CD14-positive monocyte (primary cell): ENCODE results near the gene LSM11. TPM values are rescaled to one million over a fixed set of nuclear protein-coding genes. Genes with fewer than 3 reads are reported as not detected.

ENCODE experiments used
- DNase-seq, 3 donors: peaks; one replicate each; pipeline ENCODE4 v3.0.0-alpha.2; 2011 to 2022
- H2AFZ ChIP-seq: 2 replicates; pipeline ENCODE4 v1.6.0; 2012; ENCODE audit warnings: mild to moderate bottlenecking, low read depth, low read length, inconsistent platforms; ENCODE audit not compliant: insufficient read depth, poor library complexity, severe bottlenecking
- H3K27ac ChIP-seq, 2 donors: 1 replicate in 1 of 2; 2 replicates in 1 of 2; pipeline ENCODE4 v1.5.1; 2012 to 2013; ENCODE audit warnings: low read length in 2 of 2, control low read depth in 1 of 2, inconsistent platforms in 1 of 2, low read depth in 1 of 2, mild to moderate bottlenecking in 1 of 2
- H3K27me3 ChIP-seq, 2 donors: one replicate each; pipeline versions ENCODE4 v1.6.0 to v1.6.1; 2011 to 2013; ENCODE audit warnings: low read length in 2 of 2; ENCODE audit not compliant: control insufficient read depth in 2 of 2, insufficient read depth in 2 of 2
- H3K36me3 ChIP-seq, 2 donors: replicated peaks in 1 of 2; 1 replicate in 1 of 2; 2 replicates in 1 of 2; pipeline versions ENCODE4 v1.5.1 to v1.6.1; 2012 to 2013; ENCODE audit warnings: low read length in 2 of 2, control low read depth in 1 of 2, inconsistent platforms in 1 of 2, mild to moderate bottlenecking in 1 of 2; ENCODE audit not compliant: insufficient read depth in 2 of 2, control insufficient read depth in 1 of 2
- H3K4me1 ChIP-seq, 2 donors: 1 replicate in 1 of 2; 2 replicates in 1 of 2; pipeline versions ENCODE4 v1.5.1 to v1.6.1; 2012 to 2013; ENCODE audit warnings: low read length in 2 of 2, control low read depth in 1 of 2, inconsistent platforms in 1 of 2, mild to moderate bottlenecking in 1 of 2, moderate library complexity in 1 of 2; ENCODE audit not compliant: insufficient read depth in 2 of 2, control insufficient read depth in 1 of 2
- H3K4me2 ChIP-seq: replicated peaks from 2 replicates; pipeline ENCODE3; 2012; ENCODE audit warnings: low read length, moderate library complexity, mild to moderate bottlenecking; ENCODE audit not compliant: poor library complexity, severe bottlenecking; ENCODE audit errors: extremely low read depth
- H3K4me3 ChIP-seq, 3 experiments: fragments of 200-600 bp in 1 of 3; sonication (generic) in 1 of 3; replicated peaks in 1 of 3; 1 replicate in 2 of 3; 2 replicates in 1 of 3; pipeline ENCODE4 v1.5.1; 2011 to 2013; ENCODE audit warnings: low read length in 3 of 3, mild to moderate bottlenecking in 3 of 3, control low read depth in 2 of 3, low read depth in 2 of 3, inconsistent platforms in 1 of 3, moderate library complexity in 1 of 3
- H3K79me2 ChIP-seq: 2 replicates; pipeline ENCODE4 v1.6.0; 2012; ENCODE audit warnings: mild to moderate bottlenecking, control low read depth, inconsistent platforms, low read length, moderate library complexity; ENCODE audit not compliant: insufficient read depth
- H3K9ac ChIP-seq: 2 replicates; pipeline ENCODE4 v1.6.0; 2017; ENCODE audit warnings: low read length, mild to moderate bottlenecking; ENCODE audit not compliant: insufficient read depth, poor library complexity, severe bottlenecking
- H3K9me3 ChIP-seq, 2 donors: replicated peaks in 1 of 2; 1 replicate in 1 of 2; 2 replicates in 1 of 2; pipeline versions ENCODE4 v1.5.1 to v1.6.1; 2012 to 2013; ENCODE audit warnings: low read length in 2 of 2, control low read depth in 1 of 2; ENCODE audit not compliant: control insufficient read depth in 1 of 2, insufficient read depth in 1 of 2
- H4K20me1 ChIP-seq: 2 replicates; pipeline ENCODE4 v1.6.0; 2012; ENCODE audit warnings: mild to moderate bottlenecking, low read length, control low read depth, moderate library complexity; ENCODE audit not compliant: insufficient read depth
- H3K27ac Mint-ChIP-seq, 7 donors: one replicate each; pipeline ENCODE4 v1.8.0; 2020; ENCODE audit warnings: mild to moderate bottlenecking in 7 of 7, mixed read lengths in 7 of 7, moderate library complexity in 6 of 7, inconsistent platforms in 2 of 7
- H3K27me3 Mint-ChIP-seq, 3 donors: one replicate each; pipeline ENCODE4 v1.8.0; 2021 to 2022; ENCODE audit warnings: low read depth in 3 of 3, mild to moderate bottlenecking in 3 of 3, mixed read lengths in 3 of 3, moderate library complexity in 3 of 3, inconsistent platforms in 1 of 3
- H3K36me3 Mint-ChIP-seq, 2 donors: one replicate each; pipeline ENCODE4 v1.8.0; 2020; ENCODE audit warnings: mixed read lengths in 2 of 2, inconsistent platforms in 1 of 2, mild to moderate bottlenecking in 1 of 2
- H3K4me1 Mint-ChIP-seq: one replicate; pipeline ENCODE4 v1.8.0; 2020; ENCODE audit warnings: mild to moderate bottlenecking, mixed read lengths
- H3K4me3 Mint-ChIP-seq, 2 donors: one replicate each; pipeline ENCODE4 v1.8.0; 2020; ENCODE audit warnings: mild to moderate bottlenecking in 2 of 2, mixed read lengths in 2 of 2, moderate library complexity in 1 of 2
- H3K9me3 Mint-ChIP-seq, 7 donors: one replicate each; pipeline ENCODE4 v1.8.0; 2020 to 2022; ENCODE audit warnings: mixed read lengths in 7 of 7, mild to moderate bottlenecking in 6 of 7, moderate library complexity in 6 of 7, inconsistent platforms in 2 of 7
- CTCF ChIP-seq: fragments of 200-600 bp; IDR thresholded peaks from one replicate; pipeline ENCODE4 v1.8.0; 2022; ENCODE audit warnings: antibody characterized with exemption, mild to moderate bottlenecking
- WGBS: methylation state at CpG from one replicate; pipeline ENCODE4 v1.1.5; 2013; ENCODE audit warnings: missing lambda C conversion rate; ENCODE audit not compliant: insufficient coverage; 5-methylcytosine and 5-hydroxymethylcytosine counted together
- intact Hi-C, 2 donors: fragments of 100-400 bp; cut with micrococcal nuclease; formaldehyde crosslinking; loops; one replicate each; pipeline versions ENCODE4 v1.15.0 to v1.15.1; 2023
- polyA plus RNA-seq, 3 donors: library from polyadenylated mRNA; depleted of rRNA in 1 of 3; unstranded in 2 of 3; stranded (reverse) in 1 of 3; fragments of 300-500 nt in 2 of 3; fragments of >200 nt in 1 of 3; fragmentation: Illumina TruSeq in 2 of 3; gene quantifications; 1 replicate in 2 of 3; 2 replicates in 1 of 3; pipeline ENCODE4 v1.2.3, GENCODE V29; 2012 to 2021

The LSM11 gene
- polyA plus RNA-seq, 3 donors = 0.28 to 1.3 (median 0.41) TPM

- H3K36me3 ChIP-seq = peaks cover 53 to 75% of the 10 kb centered on the region in 2 donors
- H3K36me3 Mint-ChIP-seq = peaks cover 52 to 61% of the 10 kb centered on the region in 2 donors
- H3K4me2 ChIP-seq = no peak overlapping the region
- no peak overlapping the region for H3K4me3 ChIP-seq
- H3K27ac Mint-ChIP-seq = no peak overlapping the region
- DNase-seq = no peak
- no peaks in the 10 kb centered on the region for H3K9me3 ChIP-seq
- intact Hi-C loops = no loop called here
- no CpG with 5 or more reads among the region's 3 CpGs for WGBS
- no peak overlapping the region for H2AFZ ChIP-seq
- H3K27me3 Mint-ChIP-seq = no peaks in the 10 kb centered on the region
- H3K9ac ChIP-seq = no peak overlapping the region
- no peaks in the 10 kb centered on the region for H3K27me3 ChIP-seq
- no peaks in the 10 kb centered on the region for H3K9me3 Mint-ChIP-seq
- H3K79me2 ChIP-seq = no peaks in the 10 kb centered on the region
- H3K4me3 Mint-ChIP-seq = no peak overlapping the region
- H3K27ac ChIP-seq = no peak overlapping the region
- no peaks in the 10 kb centered on the region for H3K4me1 ChIP-seq
- peaks cover 4% of the 10 kb centered on the region for H4K20me1 ChIP-seq
- no peak for TF ChIP-seq CTCF
- no peaks in the 10 kb centered on the region for H3K4me1 Mint-ChIP-seq
Measured at GRCh38 chr5:157785801-157786200, 42.3 kb downstream of the LSM11 start.

- Histone ChIP-seq H3K4me2 (no peak overlapping the region), H3K9me3 (no peaks in the 10 kb centered on the region), H3K4me3 (no peak overlapping the region), H3K27me3 (no peaks in the 10 kb centered on the region), H3K9ac (no peak overlapping the region), H3K36me3 (peaks cover 58 to 97% of the 10 kb centered on the region in 2 donors), H3K79me2 (no peaks in the 10 kb centered on the region), H2AFZ (no peak overlapping the region), H3K27ac (no peak overlapping the region), H3K4me1 (no peaks in the 10 kb centered on the region), H4K20me1 (peaks cover 4% of the 10 kb centered on the region)
- Mint-ChIP-seq H3K4me3 (no peak overlapping the region), H3K27ac (no peak overlapping the region), H3K36me3 (peaks cover 69 to 76% of the 10 kb centered on the region in 2 donors), H3K9me3 (no peaks in the 10 kb centered on the region), H3K4me1 (no peaks in the 10 kb centered on the region), H3K27me3 (no peaks in the 10 kb centered on the region)
- no peak for DNase-seq
- no peak for TF ChIP-seq CTCF
- no CpG with 5 or more reads among the region's 4 CpGs for WGBS
- intact Hi-C loops = no loop called here
Measured at GRCh38 chr5:157793301-157793700, 49.8 kb downstream of the LSM11 start.
